ENCODE results near the gene CRIP2.

- TF ChIP-seq IKZF1 (conservative IDR thresholded peaks at IDR 0.05): no peak
- TF ChIP-seq IRF4 (IDR thresholded peaks at IDR 0.05; ENCODE audit: low read depth, low read length): no peak
- no peak for TF ChIP-seq POLR2AphosphoS5 (IDR thresholded peaks at IDR 0.05; ENCODE audit: low read length)
- no peak for TF ChIP-seq CTCF (IDR thresholded peaks at IDR 0.05 in 2 of 3, conservative IDR thresholded peaks at IDR 0.05 in 1 of 3; ENCODE audit: control insufficient read depth in 2 of 3, extremely low read depth in 1 of 3, insufficient read depth in 1 of 3, low read depth in 3 of 3, low read length in 3 of 3)
- TF ChIP-seq HDAC6 (IDR thresholded peaks at IDR 0.05; ENCODE audit: unreplicated experiment): no peak
- no peak for TF ChIP-seq CUX1 (IDR thresholded peaks at IDR 0.05; ENCODE audit: insufficient replicate concordance, low read depth, low read length)
- no peak for TF ChIP-seq STAT1 (conservative IDR thresholded peaks at IDR 0.05)
- no peak for TF ChIP-seq RUNX3 (IDR thresholded peaks at IDR 0.05; ENCODE audit: low read length)
- TF ChIP-seq POLR2A (IDR thresholded peaks at IDR 0.05; ENCODE audit: low read depth, low read length): no peak
- TF ChIP-seq USF1 (IDR thresholded peaks at IDR 0.05; ENCODE audit: borderline replicate concordance, extremely low read length, insufficient read depth, low read depth, low read length): no peak
Observed at GRCh38 chr14:105453847-105454246, 20.8 kb upstream of the CRIP2 start.
